Natural killer cell (primary cell): ENCODE measurements around the gene AKAIN1. TPM values are rescaled to one million over a fixed set of nuclear protein-coding genes. Genes with fewer than 3 reads are reported as not detected.
A peak's percentile ranks its signal among the peaks of the same experiment; 100 is the strongest.

ENCODE experiments used
- ATAC-seq, 3 donors: fragments of 150-1000 bp in 2 of 3; fragments of 200-7000 bp in 1 of 3; cut with Tn5 transposase; 1 replicate in 1 of 3; 2 replicates in 2 of 3; pipeline ENCODE4 v1.10.0; 2021; ENCODE audit warnings: mild to moderate bottlenecking in 2 of 3, moderate library complexity in 2 of 3
- DNase-seq, 2 donors: peaks; one replicate each; pipeline versions ENCODE4 v3.0.0 to v3.0.0-alpha.2; 2013 to 2021; ENCODE audit warnings: mixed read lengths in 1 of 2
- H3K27ac ChIP-seq: one replicate; pipeline ENCODE4 v1.5.1; 2013; ENCODE audit warnings: mild to moderate bottlenecking, low read length
- H3K27me3 ChIP-seq: one replicate; pipeline ENCODE4 v1.6.1; 2013; ENCODE audit warnings: low read length; ENCODE audit not compliant: control insufficient read depth, insufficient read depth
- H3K36me3 ChIP-seq: one replicate; pipeline ENCODE4 v1.6.1; 2013; ENCODE audit warnings: low read length; ENCODE audit not compliant: control insufficient read depth, insufficient read depth
- H3K4me1 ChIP-seq: one replicate; pipeline ENCODE4 v1.6.1; 2013; ENCODE audit warnings: low read length; ENCODE audit not compliant: control insufficient read depth, insufficient read depth
- H3K4me3 ChIP-seq: one replicate; pipeline ENCODE4 v1.5.1; 2013; ENCODE audit warnings: low read length
- H3K9me3 ChIP-seq: one replicate; pipeline ENCODE4 v1.6.1; 2013; ENCODE audit warnings: low read length; ENCODE audit not compliant: control insufficient read depth, insufficient read depth
- H3K27ac Mint-ChIP-seq, 2 donors: one replicate each; pipeline ENCODE4 v1.8.0; 2022; ENCODE audit warnings: mild to moderate bottlenecking in 2 of 2, mixed read lengths in 2 of 2, moderate library complexity in 1 of 2
- H3K27me3 Mint-ChIP-seq, 2 donors: one replicate each; pipeline ENCODE4 v1.8.0; 2022; ENCODE audit warnings: low read depth in 2 of 2, mixed read lengths in 2 of 2
- H3K36me3 Mint-ChIP-seq: one replicate; pipeline ENCODE4 v1.8.0; 2022; ENCODE audit warnings: mixed read lengths
- H3K4me1 Mint-ChIP-seq, 2 donors: one replicate each; pipeline ENCODE4 v1.8.0; 2022; ENCODE audit warnings: mixed read lengths in 2 of 2
- H3K4me3 Mint-ChIP-seq: one replicate; pipeline ENCODE4 v1.8.0; 2022; ENCODE audit warnings: mild to moderate bottlenecking, moderate library complexity, mixed read lengths
- H3K9me3 Mint-ChIP-seq, 2 donors: one replicate each; pipeline ENCODE4 v1.8.0; 2022; ENCODE audit warnings: mixed read lengths in 2 of 2
- WGBS: methylation state at CpG from one replicate; pipeline ENCODE4 v1.1.7; 2013; ENCODE audit warnings: missing lambda C conversion rate; ENCODE audit not compliant: insufficient coverage; 5-methylcytosine and 5-hydroxymethylcytosine counted together
- intact Hi-C: fragments of 100-400 bp; cut with micrococcal nuclease; formaldehyde crosslinking; loops from one replicate; pipeline ENCODE4 v1.14.2; 2022
- total RNA-seq, 4 donors: library from RNA; stranded (reverse); fragments of 120-200 nt in 1 of 4; gene quantifications; one replicate each; pipeline versions ENCODE4 v1.2.3 to v1.2.4, GENCODE V29; 2013 to 2022
- TF ChIP-seq, protein P1 (sequence below): fragments of 200-600 bp; IDR thresholded peaks from one replicate; pipeline ENCODE4 v1.8.0; 2022; ENCODE audit warnings: antibody characterized with exemption

AKAIN1 gene
- total RNA-seq, 3 donors from 2014 or later (not counting 1 experiment from before 2014, with no cell fraction given), result not detected

- no peaks in the 10 kb centered on the region for H3K9me3 ChIP-seq
- no peaks in the 10 kb centered on the region for H3K9me3 Mint-ChIP-seq
- DNase-seq (no peak), ATAC-seq (no peak)
- no peaks in the 10 kb centered on the region for H3K36me3 ChIP-seq
- no peaks in the 10 kb centered on the region for H3K36me3 Mint-ChIP-seq
- H3K4me3 Mint-ChIP-seq, result no peak overlapping the region
- H3K27me3 Mint-ChIP-seq, result peaks cover 0 to 3% of the 10 kb centered on the region in 2 donors
- H3K27me3 ChIP-seq, result no peaks in the 10 kb centered on the region
- H3K4me1 Mint-ChIP-seq, result no peaks in the 10 kb centered on the region
- H3K4me3 ChIP-seq, result no peak overlapping the region
- WGBS, result 77% methylated on average over 3 of the region's 3 CpGs
- intact Hi-C loops, result no loop called here
- TF ChIP-seq, protein P1, sequence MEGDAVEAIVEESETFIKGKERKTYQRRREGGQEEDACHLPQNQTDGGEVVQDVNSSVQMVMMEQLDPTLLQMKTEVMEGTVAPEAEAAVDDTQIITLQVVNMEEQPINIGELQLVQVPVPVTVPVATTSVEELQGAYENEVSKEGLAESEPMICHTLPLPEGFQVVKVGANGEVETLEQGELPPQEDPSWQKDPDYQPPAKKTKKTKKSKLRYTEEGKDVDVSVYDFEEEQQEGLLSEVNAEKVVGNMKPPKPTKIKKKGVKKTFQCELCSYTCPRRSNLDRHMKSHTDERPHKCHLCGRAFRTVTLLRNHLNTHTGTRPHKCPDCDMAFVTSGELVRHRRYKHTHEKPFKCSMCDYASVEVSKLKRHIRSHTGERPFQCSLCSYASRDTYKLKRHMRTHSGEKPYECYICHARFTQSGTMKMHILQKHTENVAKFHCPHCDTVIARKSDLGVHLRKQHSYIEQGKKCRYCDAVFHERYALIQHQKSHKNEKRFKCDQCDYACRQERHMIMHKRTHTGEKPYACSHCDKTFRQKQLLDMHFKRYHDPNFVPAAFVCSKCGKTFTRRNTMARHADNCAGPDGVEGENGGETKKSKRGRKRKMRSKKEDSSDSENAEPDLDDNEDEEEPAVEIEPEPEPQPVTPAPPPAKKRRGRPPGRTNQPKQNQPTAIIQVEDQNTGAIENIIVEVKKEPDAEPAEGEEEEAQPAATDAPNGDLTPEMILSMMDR, result no peak
- H3K27ac ChIP-seq, result no peak overlapping the region
- H3K27ac Mint-ChIP-seq, result no peak overlapping the region
- no peaks in the 10 kb centered on the region for H3K4me1 ChIP-seq
Observed at GRCh38 chr18:5104246-5104645, 92.8 kb downstream of the AKAIN1 start.

- Histone ChIP-seq H3K27me3 (no peaks in the 10 kb centered on the region), H3K4me3 (no peak overlapping the region), H3K36me3 (no peaks in the 10 kb centered on the region), H3K4me1 (no peaks in the 10 kb centered on the region), H3K9me3 (no peaks in the 10 kb centered on the region), H3K27ac (no peak overlapping the region)
- Mint-ChIP-seq H3K4me1 (no peaks in the 10 kb centered on the region), H3K4me3 (no peak overlapping the region), H3K27ac (no peak overlapping the region), H3K27me3 (peaks cover 0 to 3% of the 10 kb centered on the region in 2 donors), H3K36me3 (no peaks in the 10 kb centered on the region), H3K9me3 (no peaks in the 10 kb centered on the region)
- 65% methylated on average over 2 of the region's 2 CpGs for WGBS
- DNase-seq, result no peak
- TF ChIP-seq, protein P1, result no peak
- no peak for ATAC-seq
- intact Hi-C loops, result no loop called here
Observed at GRCh38 chr18:5103693-5104092, 93.4 kb downstream of the AKAIN1 start.

DNA sequence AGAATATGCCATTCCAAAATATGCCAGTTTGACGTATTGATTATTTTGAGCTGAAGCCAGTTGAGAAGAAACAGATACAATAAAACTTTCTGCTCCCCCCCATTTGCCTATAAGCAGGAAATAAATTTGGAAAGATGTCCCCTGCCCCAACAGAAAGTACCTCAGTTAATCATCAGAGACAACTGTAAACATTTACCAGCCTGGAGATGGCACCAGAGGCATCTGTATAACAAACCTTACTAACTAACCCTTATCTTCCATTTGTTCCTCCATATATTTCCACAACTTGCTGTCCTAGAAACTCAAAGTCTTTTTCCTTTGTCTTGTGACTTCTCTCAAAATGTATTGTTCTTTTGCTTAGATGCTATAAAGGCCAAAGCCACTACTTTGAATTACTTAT is 93.8 kb downstream of the AKAIN1 start:
- TF ChIP-seq, protein P1, result no peak

DNA sequence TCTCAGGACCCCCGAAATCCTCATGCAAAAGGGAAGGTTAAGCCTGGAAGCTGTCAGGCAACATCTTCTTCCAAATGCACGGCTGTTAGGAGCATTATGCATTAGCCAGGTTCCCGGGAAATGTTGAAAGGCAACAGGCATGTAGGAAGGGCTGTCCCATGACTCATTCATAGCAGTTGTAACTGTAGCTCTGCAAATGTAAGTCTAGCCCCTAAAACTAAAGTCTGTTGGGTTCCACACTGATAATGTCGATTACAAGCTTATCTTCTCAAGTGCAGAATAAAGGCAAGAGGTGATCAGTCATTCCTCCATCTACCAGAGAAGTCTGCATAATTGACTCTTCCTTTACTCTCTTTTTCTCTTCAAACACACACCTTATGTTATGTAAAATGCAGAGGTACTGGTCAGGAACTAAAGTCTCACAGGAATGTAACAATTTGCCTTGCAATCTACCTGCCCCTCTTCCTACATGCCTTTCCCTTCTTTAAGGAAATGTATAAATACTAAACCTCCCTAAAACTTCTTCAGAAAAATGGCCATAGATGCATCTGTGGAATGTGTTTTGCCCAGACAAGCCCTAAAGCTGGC is 99.8 kb downstream of the AKAIN1 start:
- H3K4me1 Mint-ChIP-seq, result no peaks in the 10 kb centered on the region

More for the DNA sequence above, 93.8 kb downstream of the AKAIN1 start:
- H3K27me3 Mint-ChIP-seq, result peaks cover 0 to 3% of the 10 kb centered on the region in 2 donors
- no peak overlapping the region for H3K4me3 Mint-ChIP-seq
- H3K27me3 ChIP-seq, result no peaks in the 10 kb centered on the region
- no peaks in the 10 kb centered on the region for H3K36me3 Mint-ChIP-seq
- no peaks in the 10 kb centered on the region for H3K4me1 Mint-ChIP-seq
- no peak overlapping the region for H3K27ac Mint-ChIP-seq
- DNase-seq (peak in 1 of 2 donors; percentile 46), ATAC-seq (no peak)
- no peak overlapping the region for H3K27ac ChIP-seq
- no peaks in the 10 kb centered on the region for H3K9me3 ChIP-seq
- 86% methylated on average over 1 of the region's 1 CpG for WGBS
- H3K9me3 Mint-ChIP-seq, result no peaks in the 10 kb centered on the region
- H3K36me3 ChIP-seq, result no peaks in the 10 kb centered on the region
- intact Hi-C loops, result no loop called here
- H3K4me1 ChIP-seq, result no peaks in the 10 kb centered on the region
- no peak overlapping the region for H3K4me3 ChIP-seq

More for the DNA sequence above, 99.8 kb downstream of the AKAIN1 start:
- no peak overlapping the region for H3K4me3 ChIP-seq
- no peak overlapping the region for H3K27ac ChIP-seq
- Mint-ChIP-seq H3K9me3 (no peaks in the 10 kb centered on the region), H3K27me3 (peaks cover 0 to 3% of the 10 kb centered on the region in 2 donors), H3K36me3 (no peaks in the 10 kb centered on the region), H3K4me3 (no peak overlapping the region), H3K27ac (no peak overlapping the region)
- no peaks in the 10 kb centered on the region for H3K36me3 ChIP-seq
- H3K27me3 ChIP-seq, result no peaks in the 10 kb centered on the region
- TF ChIP-seq, protein P1, result no peak
- H3K9me3 ChIP-seq, result no peaks in the 10 kb centered on the region
- no peak for ATAC-seq
- WGBS, result 78% methylated on average over 4 of the region's 4 CpGs
- intact Hi-C loops, result no loop called here
- DNase-seq, result no peak
- H3K4me1 ChIP-seq, result no peaks in the 10 kb centered on the region
